GM12891 (cell line): ENCODE measurements around the gene CMSS1.
A peak's percentile ranks its signal among the peaks of the same experiment; 100 is the strongest.

Experiments used
- DNase-seq: peaks from one replicate; pipeline ENCODE4 v3.0.0; 2011; ENCODE audit warnings: low spot score; ENCODE audit not compliant: insufficient read length
- FAIRE-seq: peaks from 2 replicates; lab custom pipeline; 2011; peaks lifted over from hg19 to GRCh38; lab: Jason Lieb, UNC
- PAX5 ChIP-seq: IDR thresholded peaks from 2 replicates; pipeline ENCODE4 v1.6.1; 2011; ENCODE audit warnings: low read length, moderate library complexity, mild to moderate bottlenecking; ENCODE audit not compliant: insufficient read depth, severe bottlenecking
- POLR2A ChIP-seq: IDR thresholded peaks from 2 replicates; pipeline ENCODE4 v1.6.1; 2011; ENCODE audit warnings: low read depth, low read length, control low read depth
- POLR2AphosphoS5 ChIP-seq: IDR thresholded peaks from 2 replicates; pipeline ENCODE4 v1.6.1; 2011; ENCODE audit warnings: low read depth, low read length, control low read depth
- POU2F2 ChIP-seq: IDR thresholded peaks from 2 replicates; pipeline ENCODE4 v1.6.1; 2011; ENCODE audit warnings: low read depth, mild to moderate bottlenecking, control low read depth, low read length, moderate library complexity
- SPI1 ChIP-seq: IDR thresholded peaks from 2 replicates; pipeline ENCODE4 v1.6.1; 2011; ENCODE audit warnings: low read depth, low read length, control low read depth
- TAF1 ChIP-seq: IDR thresholded peaks from 2 replicates; pipeline ENCODE4 v1.6.1; 2011; ENCODE audit warnings: low read depth, low read length, control low read depth

CMSS1 gene

GRCh38 chr3:99808163-99808794 is 9.4 kb upstream of the CMSS1 start:
- FAIRE-seq (peak; percentile 28), DNase-seq (no peak)

DNA sequence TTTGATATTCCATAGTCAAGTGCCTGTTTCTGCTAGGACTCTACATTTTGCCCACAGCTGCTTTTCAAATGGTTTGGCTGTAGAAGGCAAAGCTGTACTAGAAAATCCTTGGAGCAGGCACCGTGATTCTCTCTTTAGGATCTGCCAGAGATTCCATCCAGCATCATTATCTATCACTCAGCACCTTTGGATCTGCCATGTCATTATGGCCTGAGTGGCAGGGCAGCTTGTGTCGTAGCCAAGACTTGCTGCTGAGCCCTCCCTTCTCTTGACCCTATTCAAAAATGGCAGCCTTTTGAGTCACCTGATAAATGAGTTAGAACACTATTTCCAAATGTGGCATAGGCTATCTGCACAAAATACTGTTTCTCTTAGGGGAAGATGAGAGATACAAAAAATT is 8.1 kb upstream of the CMSS1 start:
- no peak for TF ChIP-seq POU2F2
- no peak for TF ChIP-seq POLR2AphosphoS5
- TF ChIP-seq TAF1: no peak
- TF ChIP-seq SPI1: no peak
- no peak for TF ChIP-seq POLR2A
- no peak for TF ChIP-seq PAX5
- no peak for DNase-seq
- FAIRE-seq: no peak

More at GRCh38 chr3:99808163-99808794, 9.4 kb upstream of the CMSS1 start:
- TF ChIP-seq TAF1: no peak
- TF ChIP-seq POLR2AphosphoS5: no peak
- TF ChIP-seq POLR2A: no peak
- TF ChIP-seq POU2F2: no peak
- no peak for TF ChIP-seq PAX5
- no peak for TF ChIP-seq SPI1

DNA sequence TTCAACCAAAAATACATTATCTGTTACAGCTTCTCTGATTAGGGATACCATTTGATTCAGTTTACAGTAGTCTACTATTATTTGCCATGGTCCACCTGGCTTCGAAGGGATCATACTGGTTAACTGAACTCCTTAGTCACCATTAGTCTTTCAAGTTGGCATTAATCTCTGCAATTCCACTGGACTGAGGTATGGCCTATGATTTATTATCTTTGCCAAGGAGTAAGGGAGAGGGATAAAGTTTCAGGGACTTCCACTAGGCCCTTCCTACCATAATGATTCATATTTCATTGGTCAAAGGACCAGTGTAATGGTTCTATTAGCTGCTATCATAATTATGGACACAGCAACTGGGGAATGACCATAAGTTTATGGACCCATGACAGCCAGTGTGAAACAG is 7.3 kb upstream of the CMSS1 start:
- no peak for DNase-seq
- no peak for FAIRE-seq
- no peak for TF ChIP-seq PAX5
- TF ChIP-seq POLR2AphosphoS5: no peak
- no peak for TF ChIP-seq TAF1
- no peak for TF ChIP-seq POU2F2
- TF ChIP-seq POLR2A: no peak
- TF ChIP-seq SPI1: no peak

DNA sequence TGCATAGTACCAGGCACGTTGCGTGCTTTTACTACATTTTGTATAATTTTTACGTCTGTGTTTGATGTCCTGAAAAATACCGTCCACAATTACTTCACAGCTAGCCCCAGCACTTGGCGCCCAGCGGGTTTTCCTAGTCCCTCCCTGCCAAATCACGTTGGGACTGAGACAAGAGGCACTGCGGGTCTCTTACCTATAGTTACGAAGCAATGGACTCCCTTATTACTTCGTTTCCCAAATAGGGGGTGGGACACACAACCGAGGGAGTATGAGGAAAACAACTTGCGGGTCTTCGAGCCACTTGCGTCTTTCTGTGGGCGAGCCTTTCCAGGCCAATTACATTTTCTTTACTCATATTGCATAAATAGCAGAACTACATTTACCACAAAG is 620 bp upstream of the CMSS1 start:
- no peak for DNase-seq
- TF ChIP-seq TAF1 (no peak), SPI1 (no peak), PAX5 (no peak), POLR2A (no peak), POU2F2 (no peak), POLR2AphosphoS5 (no peak)
- no peak for FAIRE-seq

DNA sequence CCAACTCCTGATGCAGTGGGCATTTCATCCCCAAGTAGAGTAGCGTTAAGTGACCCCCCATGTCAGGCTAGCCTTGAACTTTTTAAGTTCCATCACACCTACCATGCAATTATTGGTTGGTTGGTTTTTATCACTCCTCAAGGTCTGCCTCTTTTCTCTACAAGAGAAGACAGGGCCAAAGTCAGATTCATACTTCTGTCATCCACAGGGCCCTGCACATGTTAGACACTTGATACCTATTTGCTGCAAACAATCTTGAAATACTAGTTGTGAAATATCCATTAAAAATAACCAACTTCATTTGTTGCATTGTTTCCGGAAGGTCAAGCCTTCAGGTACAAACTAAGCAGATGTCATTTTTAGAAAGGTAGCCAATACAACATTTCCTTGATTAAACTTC is 1.2 kb downstream of the CMSS1 start:
- no peak for DNase-seq
- TF ChIP-seq PAX5 (no peak), POLR2A (no peak), POLR2AphosphoS5 (no peak), SPI1 (no peak), POU2F2 (no peak), TAF1 (no peak)
- peak; percentile 51 for FAIRE-seq

DNA sequence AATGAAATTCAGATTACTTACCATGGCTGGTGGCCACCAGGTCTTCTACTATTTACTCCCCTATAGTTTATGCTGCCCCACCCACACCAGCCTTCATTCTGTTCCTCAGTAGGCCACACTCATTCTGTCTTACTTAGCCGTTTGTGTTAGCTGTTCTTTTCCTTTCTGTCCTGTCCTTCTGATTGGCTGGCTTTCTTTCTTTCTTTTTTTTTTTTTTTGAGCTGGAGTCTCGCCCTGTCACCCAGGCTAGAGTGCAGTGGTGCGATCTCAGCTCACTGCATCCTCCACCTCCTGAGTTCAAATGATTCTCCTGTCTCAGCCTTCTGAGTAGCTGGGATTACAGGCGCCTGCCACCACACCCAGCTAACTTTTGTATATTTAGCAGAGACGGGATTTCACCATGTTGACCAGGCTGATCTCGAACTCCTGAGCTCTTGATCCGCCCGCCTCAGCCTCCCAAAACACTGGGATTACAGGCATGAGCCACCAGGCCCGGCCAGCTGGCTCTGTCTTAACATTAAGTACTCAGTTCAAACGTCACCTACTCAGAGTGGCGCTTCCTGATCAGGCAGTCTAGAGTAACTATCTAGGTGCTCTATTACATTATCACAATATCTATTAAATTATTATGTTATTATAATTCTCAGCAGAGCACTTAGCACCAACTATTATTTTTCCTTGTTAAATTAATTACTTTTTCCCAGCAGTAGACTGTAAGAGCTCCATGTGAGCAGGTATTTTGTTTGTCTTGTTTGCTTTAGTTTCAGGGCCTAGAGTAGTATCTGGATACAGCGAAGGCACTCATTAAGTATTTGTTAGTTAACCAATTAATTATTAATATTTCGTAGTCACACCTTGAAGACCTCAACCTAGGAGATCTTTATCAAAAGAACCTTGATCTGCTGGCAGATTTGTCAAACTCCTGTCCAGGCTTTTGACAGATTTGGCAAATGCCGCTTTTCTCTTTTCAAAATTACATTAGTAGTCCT is 6.4 kb downstream of the CMSS1 start:
- no peak for FAIRE-seq
- no peak for TF ChIP-seq TAF1
- TF ChIP-seq PAX5: no peak
- TF ChIP-seq POLR2AphosphoS5: no peak
- TF ChIP-seq POLR2A: no peak
- TF ChIP-seq POU2F2: no peak
- no peak for TF ChIP-seq SPI1
- DNase-seq: no peak

DNA sequence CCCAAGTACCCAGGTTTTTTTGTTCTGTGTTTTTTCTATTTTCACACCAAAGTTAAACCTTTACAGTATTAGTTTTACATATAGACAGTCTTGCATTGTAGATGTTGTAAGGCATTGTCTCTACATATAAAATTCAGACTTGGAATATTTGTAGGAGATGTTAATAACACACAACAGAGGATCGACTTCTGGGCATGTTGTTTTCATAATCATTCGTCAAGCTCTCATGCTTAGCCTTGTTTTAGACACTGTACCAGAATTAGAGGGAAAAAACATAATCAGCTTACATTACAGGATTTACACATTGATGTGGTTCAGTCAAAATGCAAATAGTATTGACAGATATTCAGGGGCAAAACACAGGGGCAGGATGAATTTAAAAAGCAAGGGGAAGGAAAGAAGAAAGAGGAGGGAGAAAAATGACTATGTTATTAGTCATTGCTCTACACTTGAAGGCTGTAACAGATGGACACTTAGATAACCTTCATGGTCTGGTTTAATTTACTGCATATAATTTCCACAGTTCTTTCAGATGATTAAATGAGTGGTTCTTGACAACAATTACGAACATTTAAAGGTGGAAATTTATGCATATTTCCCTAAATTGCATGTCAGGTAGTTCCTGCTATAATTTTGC is 7.5 kb downstream of the CMSS1 start:
- DNase-seq (no peak), FAIRE-seq (peak; percentile 58)

GRCh38 chr3:99829844-99830243 is 12.2 kb downstream of the CMSS1 start:
- FAIRE-seq (no peak), DNase-seq (no peak)
- no peak for TF ChIP-seq POU2F2
- TF ChIP-seq SPI1: no peak
- TF ChIP-seq PAX5: no peak
- no peak for TF ChIP-seq POLR2AphosphoS5
- no peak for TF ChIP-seq TAF1
- no peak for TF ChIP-seq POLR2A

More for the DNA sequence above, 7.5 kb downstream of the CMSS1 start:
- TF ChIP-seq SPI1: no peak
- TF ChIP-seq POLR2A: no peak
- no peak for TF ChIP-seq POLR2AphosphoS5
- no peak for TF ChIP-seq PAX5

DNA sequence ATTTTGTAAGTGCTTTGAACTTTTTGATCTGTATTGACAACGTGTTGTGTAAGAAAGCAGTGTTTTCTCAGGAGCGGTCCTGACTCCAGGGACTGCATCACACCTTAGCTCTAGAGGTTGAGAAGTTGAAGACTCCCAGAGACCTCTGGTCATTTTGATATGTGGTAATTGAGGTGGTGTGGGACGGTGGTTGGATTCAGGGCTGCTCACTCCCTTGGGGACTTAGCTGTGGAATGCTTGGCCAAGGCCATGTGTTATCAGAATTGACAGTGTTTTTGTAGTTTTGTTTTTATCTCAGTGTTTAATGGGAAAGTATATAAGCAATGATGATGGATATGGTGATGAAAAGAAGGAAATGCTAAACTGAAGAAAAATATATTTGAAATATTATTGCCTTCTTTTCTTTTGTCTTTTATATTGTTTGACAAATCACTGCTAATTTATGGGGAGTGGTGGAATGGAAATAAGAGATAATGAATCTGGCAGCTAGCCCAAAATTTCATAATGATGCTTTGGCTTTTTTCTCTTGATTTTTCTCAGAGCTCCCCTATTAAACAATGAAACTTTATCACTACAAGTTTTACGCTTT is 16.0 kb downstream of the CMSS1 start:
- no peak for TF ChIP-seq POLR2A
- TF ChIP-seq SPI1: no peak
- no peak for TF ChIP-seq PAX5
- TF ChIP-seq POU2F2: no peak
- TF ChIP-seq POLR2AphosphoS5: no peak
- no peak for TF ChIP-seq TAF1
- no peak for DNase-seq
- FAIRE-seq: no peak
